ENCODE data around the gene SUMO4. TPM values are rescaled to one million over a fixed set of nuclear protein-coding genes. Genes with fewer than 3 reads are reported as not detected.
A peak's percentile ranks its signal among the peaks of the same experiment; 100 is the strongest.

Gene SUMO4
- total and polyA plus RNA-seq, 2 of the 8 experiments (the other 6 are each of a cell fraction or from before 2014, with no cell fraction given) = 0.09 to 1.3 TPM

DNA sequence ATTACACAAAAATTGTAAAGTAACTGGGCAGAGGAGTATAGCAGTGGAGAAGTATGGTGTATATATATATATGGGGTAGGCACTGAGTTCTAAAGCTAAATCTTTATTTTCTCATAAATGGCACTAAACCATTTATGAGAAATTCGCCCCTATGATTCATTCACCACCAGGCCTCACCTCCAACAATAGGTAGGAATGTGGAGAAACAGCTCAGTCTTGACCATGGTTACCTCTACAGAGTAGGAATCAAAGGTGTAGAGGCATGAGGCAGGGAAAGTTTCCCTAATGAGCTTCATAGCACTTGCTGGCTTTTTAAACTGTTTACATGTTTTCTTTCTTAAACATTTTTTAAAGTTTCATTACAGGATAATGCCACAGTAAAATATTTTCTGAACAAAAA is 36.9 kb upstream of the SUMO4 start:
- peak; percentile 25; the same call in 1 of the 2 replicates for TF ChIP-seq TEAD4 (IDR thresholded peaks at IDR 0.05; ENCODE audit: low read depth, low read length)
- TF ChIP-seq CREB1 (IDR thresholded peaks at IDR 0.05) = no peak
- Histone ChIP-seq H3K14ac (ENCODE audit: insufficient read length) (no peak overlapping the region), H3K27me3 (replicated peaks in 1 of 4; ENCODE audit: control insufficient read depth in 3 of 4, extremely low read depth in 1 of 4, insufficient read depth in 3 of 4, low read length in 3 of 4) (no peaks in the 10 kb centered on the region), H3K18ac (ENCODE audit: extremely low read depth, low read length) (no peak overlapping the region), H4K8ac (ENCODE audit: extremely low read depth, insufficient read depth, low read length) (no peak overlapping the region), H3K4me2 (ENCODE audit: insufficient read depth in 1 of 2, low read depth in 2 of 2, low read length in 2 of 2) (no peak overlapping the region), H3K23me2 (ENCODE audit: low read depth, low read length) (no peaks in the 10 kb centered on the region), H2BK20ac (ENCODE audit: low read length) (no peak overlapping the region), H3K4me1 (replicated peaks in 1 of 4; ENCODE audit: control insufficient read depth in 3 of 4, insufficient read depth in 4 of 4, low read length in 3 of 4) (peaks cover 0 to 2% (median 0%) of the 10 kb centered on the region in 4 experiments; a peak in 1 of 7 replicates), H3K79me2 (ENCODE audit: control insufficient read depth in 1 of 2, insufficient read depth in 2 of 2, low read length in 2 of 2) (peaks cover 13 to 100% of the 10 kb centered on the region in 2 experiments), H4K91ac (replicated peaks; ENCODE audit: insufficient read length, low read length) (no peak overlapping the region), H3K79me1 (ENCODE audit: low read depth, low read length) (peaks cover 7% of the 10 kb centered on the region; the same call in 1 of the 2 replicates), H4K20me1 (replicated peaks in 1 of 2; ENCODE audit: control insufficient read depth in 1 of 2, insufficient read depth in 2 of 2, low read length in 2 of 2) (peaks cover 3 to 6% of the 10 kb centered on the region in 2 experiments), H2BK120ac (replicated peaks; ENCODE audit: low read depth, low read length) (no peak overlapping the region), H3K9me3 (ENCODE audit: insufficient read depth in 2 of 2, low read depth in 1 of 2, low read length in 1 of 2) (no peaks in the 10 kb centered on the region), H3K4me3 (ENCODE audit: extremely low read depth in 1 of 4, insufficient read depth in 2 of 4, low read depth in 3 of 4, low read length in 4 of 4) (no peak overlapping the region), H3K36me3 (ENCODE audit: control insufficient read depth in 2 of 4, insufficient read depth in 4 of 4, low read length in 3 of 4) (no peaks in the 10 kb centered on the region), H4K5ac (ENCODE audit: insufficient read length, low read depth, low read length) (no peak overlapping the region), H2AFZ (ENCODE audit: low read length) (no peak overlapping the region), H2BK5ac (ENCODE audit: low read depth, low read length) (no peak overlapping the region), H3K4ac (replicated peaks; ENCODE audit: insufficient read length, low read depth, low read length) (no peak overlapping the region), H2AK5ac (ENCODE audit: low read depth, low read length) (no peak overlapping the region), H2BK15ac (ENCODE audit: low read length) (no peak overlapping the region), H2BK12ac (ENCODE audit: low read depth, low read length) (no peak overlapping the region), H3K23ac (ENCODE audit: insufficient read length) (no peak overlapping the region), H3K56ac (replicated peaks; ENCODE audit: insufficient read length, low read depth, low read length) (no peak overlapping the region), H3K27ac (ENCODE audit: low read depth, low read length) (no peak overlapping the region), H3K9ac (replicated peaks in 1 of 4; ENCODE audit: extremely low read depth in 1 of 4, low read depth in 3 of 4, low read length in 3 of 4) (no peak overlapping the region)
- CTCF ChIA-PET (ENCODE audit: partially characterized antibody) = interaction anchor here (1.0 kb wide), 1 partner anchor 9 kb away, joined by 3 read pairs; no protein-coding TSS in a partner anchor
- POLR2A ChIA-PET (ENCODE audit: partially characterized antibody) = no interaction called here
- 94% methylated on average over 1 of the region's 1 CpG; no CpG with 5 or more reads in 1 of the 2 experiments for WGBS, 2 experiments (ENCODE audit: extremely low coverage in 1 of 2, insufficient coverage in 1 of 2, insufficient read length in 1 of 2, insufficient replicate concordance in 2 of 2, low coverage in 1 of 2, low lambda C conversion rate in 2 of 2, missing lambda C conversion rate in 1 of 2)
- DNase-seq (ENCODE audit: low read depth in 1 of 2, low spot score in 2 of 2) = no peak
- FAIRE-seq = peak; percentile 36

Measured in H1 (cell line).